Fibroblast of skin of right biceps (primary cell): ENCODE measurements around the gene S100A16.

Experiments
- DNase-seq: peaks from one replicate; pipeline ENCODE4 v3.0.0-alpha.2; 2013

Gene S100A16

DNA sequence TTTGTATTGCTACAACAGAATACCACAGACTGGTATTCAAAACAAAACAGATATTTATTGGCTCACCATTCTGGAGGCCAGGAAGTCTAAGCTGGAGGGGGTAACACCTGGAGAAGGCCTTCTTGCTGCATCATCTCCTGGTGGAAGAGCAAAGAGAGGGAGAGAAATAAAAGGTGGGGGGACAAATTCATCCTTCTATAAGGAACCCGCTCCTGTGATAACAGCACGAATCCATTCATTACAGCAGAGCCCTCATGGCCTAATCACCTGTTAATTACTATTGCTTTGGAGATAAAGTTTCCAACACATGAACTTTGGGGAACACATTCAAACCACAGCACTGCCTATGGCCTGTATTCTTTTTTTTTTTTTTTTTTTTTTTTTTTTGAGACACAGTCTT lies 52.7 kb downstream of the S100A16 start:
- no peak for DNase-seq

GRCh38 chr1:153557877-153558276 lies 55.1 kb downstream of the S100A16 start:
- DNase-seq = no peak
